Omental fat pad (tissue), 4 donors: Measurements from ENCODE around the gene LAPTM5. TPM values are rescaled to one million over a fixed set of nuclear protein-coding genes. Genes with fewer than 3 reads are reported as not detected.

ENCODE experiments used
- ATAC-seq: fragments of 150-250 bp; one replicate; pipeline ENCODE4 v1.9.1; 2016; ENCODE audit warnings: mild to moderate bottlenecking, moderate library complexity; ENCODE audit not compliant: low FRiP score
- DNase-seq: peaks from one replicate; pipeline ENCODE4 v3.0.0-alpha.2; 2019; ENCODE audit warnings: low spot score
- CTCF ChIP-seq, 3 donors: fragments of 450-650 bp; IDR thresholded peaks; one replicate each; pipeline ENCODE4 v1.5.1; 2016 to 2017; ENCODE audit warnings: antibody characterized with exemption in 3 of 3, mild to moderate bottlenecking in 3 of 3, moderate library complexity in 2 of 3
- total RNA-seq, 4 donors: library from RNA; depleted of rRNA; stranded (reverse); fragments of >200 nt; gene quantifications; one replicate each; pipeline ENCODE4 v1.1.0, GENCODE V29; 2016

The LAPTM5 gene
- total RNA-seq, 4 donors from 2014 or later: 87.4 to 327 (median 154) TPM

DNA sequence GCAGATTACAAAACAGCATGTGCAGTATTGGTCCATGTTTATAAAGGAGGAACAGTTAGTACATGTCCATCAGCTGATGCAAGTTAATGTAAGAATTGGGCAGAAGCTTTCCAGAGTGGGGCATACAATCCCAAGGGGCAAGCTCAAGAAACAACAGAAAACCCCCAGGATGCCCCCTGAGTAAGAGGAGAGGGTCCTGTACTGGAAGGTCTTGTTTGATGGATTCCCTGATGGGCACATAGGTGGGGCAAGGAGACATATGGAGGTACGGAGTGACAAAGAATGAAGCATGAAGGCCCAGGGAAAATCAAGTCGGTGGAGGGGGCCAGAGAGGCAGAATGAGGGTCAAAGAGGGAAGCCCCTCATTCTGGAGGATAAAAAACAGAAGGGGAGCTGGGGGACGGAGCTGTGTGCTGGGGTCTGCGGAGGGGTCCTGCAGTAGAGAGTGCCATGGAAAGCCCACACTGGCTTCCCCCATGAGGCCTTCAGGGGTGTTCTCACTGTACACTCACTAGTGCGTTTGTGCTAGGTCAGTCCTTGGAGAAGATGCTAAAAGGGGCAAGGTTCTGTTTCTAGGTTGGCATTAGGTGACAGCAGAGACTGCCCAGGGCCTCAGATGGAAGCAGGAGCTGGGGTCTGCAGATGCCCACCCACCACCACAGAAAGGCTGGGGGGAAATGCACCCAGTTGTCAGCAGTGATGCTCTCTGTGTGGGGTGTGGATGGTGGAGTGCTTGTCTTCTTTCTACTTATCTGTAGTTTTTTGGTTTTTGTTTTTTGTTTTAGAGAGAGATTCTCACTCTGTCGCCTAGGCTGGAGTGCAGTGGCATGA, 21.7 kb downstream of the LAPTM5 start:
- TF ChIP-seq CTCF (IDR thresholded peaks at IDR 0.05): no peak
- ATAC-seq (no peak), DNase-seq (no peak)

GRCh38 chr1:30735124-30735523, 22.4 kb downstream of the LAPTM5 start:
- ATAC-seq (no peak), DNase-seq (no peak)
- no peak for TF ChIP-seq CTCF (IDR thresholded peaks at IDR 0.05)

DNA sequence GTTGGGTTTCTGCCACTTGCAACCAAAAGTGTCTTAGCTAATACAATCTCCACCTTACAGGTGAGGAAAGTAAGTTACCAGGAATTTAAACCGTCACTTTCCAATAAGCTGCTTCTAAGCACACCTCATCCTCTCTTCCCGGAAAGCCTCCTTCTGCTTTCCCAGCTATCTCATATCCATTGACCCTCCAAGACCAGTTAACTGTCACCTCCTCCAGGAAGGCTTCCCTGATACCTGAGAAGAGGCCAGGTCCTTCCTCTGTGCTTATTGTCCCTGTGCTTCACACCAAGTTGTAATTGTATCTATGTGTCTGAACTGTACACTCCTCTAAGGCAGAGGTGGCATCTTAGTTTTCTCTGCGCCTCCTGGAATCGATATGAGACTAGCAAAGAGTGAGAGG, 23.0 kb downstream of the LAPTM5 start:
- TF ChIP-seq CTCF (IDR thresholded peaks at IDR 0.05): no peak
- DNase-seq: no peak
- no peak for ATAC-seq

DNA sequence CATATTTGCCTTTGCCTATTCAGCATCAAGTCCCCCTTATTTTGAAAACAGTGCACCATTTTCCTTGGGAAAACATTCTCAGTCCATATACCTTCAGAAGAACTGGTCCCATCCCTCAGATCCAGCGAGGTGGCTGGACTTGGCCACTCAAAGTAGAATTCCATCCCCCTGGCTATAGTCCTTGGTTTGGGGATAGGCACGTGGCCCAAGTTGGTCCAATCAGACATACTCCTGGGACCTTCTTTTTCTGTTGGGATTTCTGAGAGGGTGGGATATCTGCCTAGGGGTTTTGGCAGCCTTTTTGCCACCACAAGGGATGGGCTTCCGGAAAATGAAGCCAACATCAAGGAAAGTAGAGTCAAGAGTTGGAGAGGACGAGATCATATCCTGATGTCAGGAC, 23.5 kb downstream of the LAPTM5 start:
- no peak for ATAC-seq
- DNase-seq: no peak
- TF ChIP-seq CTCF (IDR thresholded peaks at IDR 0.05): no peak

DNA sequence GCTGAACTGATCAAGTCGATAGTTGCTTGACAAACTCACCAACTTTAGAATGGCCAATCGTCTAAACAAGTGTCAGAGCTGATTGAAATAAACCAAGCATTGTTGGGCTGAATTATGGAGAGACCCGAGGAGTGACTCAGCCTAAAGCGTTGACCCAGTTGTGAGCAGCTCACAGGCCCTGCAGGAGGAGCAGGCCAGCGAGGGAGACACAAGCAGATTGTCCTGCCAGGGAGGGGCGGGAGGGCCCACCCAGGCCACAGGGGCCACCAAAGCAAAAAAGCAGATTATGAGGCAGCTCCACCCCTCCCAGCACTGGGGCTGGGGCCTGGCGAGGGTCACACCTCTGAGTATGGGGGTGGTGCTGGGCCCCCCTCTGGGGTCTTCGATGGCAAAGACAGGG, 24.1 kb downstream of the LAPTM5 start:
- TF ChIP-seq CTCF (IDR thresholded peaks at IDR 0.05): no peak
- DNase-seq (no peak), ATAC-seq (no peak)

GRCh38 chr1:30732277-30732996, 25.1 kb downstream of the LAPTM5 start:
- no peak for TF ChIP-seq CTCF (IDR thresholded peaks at IDR 0.05)
- ATAC-seq (no peak), DNase-seq (no peak)
